Measurements from ENCODE around the gene NKD2. TPM values are rescaled to one million over a fixed set of nuclear protein-coding genes. Genes with fewer than 3 reads are reported as not detected.

Gene NKD2
- total and polyA plus RNA-seq, 9 of the 15 experiments (the other 6 are each of a cell fraction or from before 2014, with no cell fraction given): 0.09 to 0.64 (median 0.27) TPM; not detected in 5

GRCh38 chr5:1010181-1010510, 1.5 kb downstream of the NKD2 start:
- in situ Hi-C loops (cut with MboI): no loop called here
- no TSS peak for BruUV-seq (replicated peaks)
- Histone ChIP-seq H3K4me1 (replicated peaks in 1 of 2; ENCODE audit: control insufficient read depth in 2 of 2, insufficient read depth in 2 of 2, low read length in 2 of 2) (peaks cover 0 to 40% of the 10 kb centered on the region in 2 experiments; a peak in 3 of 5 replicates), H3K9me1 (ENCODE audit: control insufficient read depth, insufficient read depth, low read length) (no peaks in the 10 kb centered on the region), H3K9ac (ENCODE audit: insufficient read depth in 1 of 2, low read depth in 2 of 2, low read length in 2 of 2) (no peak overlapping the region), H4K20me1 (replicated peaks; ENCODE audit: control insufficient read depth, insufficient read depth, low read length) (peaks cover 51% of the 10 kb centered on the region), H3K27ac (ENCODE audit: extremely low read depth, low read depth, low read length) (no peak overlapping the region), H3K36me3 (ENCODE audit: control insufficient read depth, insufficient read depth, low read length) (no peaks in the 10 kb centered on the region), H3K9me3 (replicated peaks; ENCODE audit: control insufficient read depth, insufficient read depth, low read depth, low read length) (no peaks in the 10 kb centered on the region), H3K4me2 (ENCODE audit: insufficient read depth, low read length) (no peak overlapping the region), H3K79me2 (ENCODE audit: control insufficient read depth, insufficient read depth, low read length) (no peaks in the 10 kb centered on the region), H3K4me3 (no peak overlapping the region), H3K27me3 (ENCODE audit: control insufficient read depth in 2 of 2, insufficient read depth in 2 of 2, low read length in 2 of 2) (peaks cover 47 to 87% of the 10 kb centered on the region in 2 experiments), H2AFZ (ENCODE audit: low read depth, low read length) (no peak overlapping the region)
- intact Hi-C loops (cut with micrococcal nuclease): loop anchor here (2.0 kb wide), 1 partner anchor 87 kb away; no protein-coding TSS in a partner anchor
- DNase-seq (ENCODE audit: extremely low read depth in 1 of 4, low spot score in 3 of 4) (peak in 3 of 4 experiments; percentile 44 to 58 (median 49)), ATAC-seq (peak; percentile 53), FAIRE-seq (peak; percentile 71)
- 3% methylated on average over 4 of the region's 4 CpGs for WGBS (ENCODE audit: insufficient coverage, low coverage, missing lambda C conversion rate)
- POLR2A ChIA-PET: interaction anchor here (0.6 to 1.7 kb wide), 3 partner anchors 9 to 28 kb away, joined by 3 to 5 read pairs (median 3); no protein-coding TSS in a partner anchor
- CTCF ChIA-PET (ENCODE audit: low intra/inter-chr PET ratio): interaction anchor here (0.7 to 1.3 kb wide), 3 partner anchors 21 to 164 kb away, joined by 3 to 6 read pairs (median 4); no protein-coding TSS in a partner anchor
- TF ChIP-seq CTCF (IDR thresholded peaks at IDR 0.05 in 2 of 3, conservative IDR thresholded peaks at IDR 0.05 in 1 of 3; ENCODE audit: insufficient read depth in 2 of 3, low read depth in 1 of 3, low read length in 3 of 3) (peak; percentile 34 to 46 (median 42); a peak in 5 of 6 replicates), E2F4 (CRISPR knock-in tag; IDR thresholded peaks at IDR 0.05; ENCODE audit: low read depth) (no peak), NFIC (IDR thresholded peaks at IDR 0.05) (no peak), REST (IDR thresholded peaks at IDR 0.05; ENCODE audit: borderline replicate concordance) (peak; percentile 40; the same call in 1 of the 2 replicates), REST (CRISPR knock-in tag; IDR thresholded peaks at IDR 0.05; ENCODE audit: low read depth) (no peak), PRMT5 (CRISPR knock-in tag; IDR thresholded peaks at IDR 0.05) (no peak), RAD21 (CRISPR knock-in tag; conservative IDR thresholded peaks at IDR 0.05 in 1 of 2, IDR thresholded peaks at IDR 0.05 in 1 of 2) (peak; percentile 36 to 56)

Measured in K562 (cell line).